ENCODE results near the gene RUNX1.

GRCh38 chr21:34945288-34945687, 103.8 kb downstream of the RUNX1 start:
- no peak for TF ChIP-seq CTCF (IDR thresholded peaks at IDR 0.05)
- TF ChIP-seq POLR2A (IDR thresholded peaks at IDR 0.05): no peak
